GM18519 (cell line): ENCODE results near the gene NTM.
"Not testable (repeated sequence)": the region's sequence is repeated elsewhere in the genome, so short reads cannot be mapped to it uniquely, and the experiment has no call there.

Experiments
- ATAC-seq: cut with Tn5 transposase; IDR thresholded peaks from one replicate; pipeline ENCODE4 v1.9.1; 2021; ENCODE audit warnings: mild to moderate bottlenecking, moderate library complexity; ENCODE audit not compliant: unreplicated experiment, low FRiP score

Gene NTM

DNA sequence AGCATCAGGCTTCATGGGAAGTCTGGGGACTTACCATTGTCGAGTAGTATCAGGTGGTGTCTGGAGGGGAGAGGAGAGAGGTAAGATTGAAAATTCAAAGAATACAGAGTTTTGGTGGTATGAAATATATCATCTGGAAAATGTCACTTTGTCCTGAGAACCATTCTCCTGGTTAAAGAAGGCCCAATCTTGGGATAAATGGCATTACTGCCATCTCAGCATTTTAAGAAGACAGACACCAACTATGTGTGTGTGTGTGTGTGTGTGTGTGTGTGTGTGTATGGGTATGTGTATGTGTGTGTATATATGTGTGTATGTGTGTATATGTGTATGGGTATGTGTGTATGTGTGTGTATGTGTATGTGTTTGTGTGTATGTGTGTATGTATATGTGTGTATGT lies 673.3 kb downstream of the NTM start:
- ATAC-seq, result no peak

DNA sequence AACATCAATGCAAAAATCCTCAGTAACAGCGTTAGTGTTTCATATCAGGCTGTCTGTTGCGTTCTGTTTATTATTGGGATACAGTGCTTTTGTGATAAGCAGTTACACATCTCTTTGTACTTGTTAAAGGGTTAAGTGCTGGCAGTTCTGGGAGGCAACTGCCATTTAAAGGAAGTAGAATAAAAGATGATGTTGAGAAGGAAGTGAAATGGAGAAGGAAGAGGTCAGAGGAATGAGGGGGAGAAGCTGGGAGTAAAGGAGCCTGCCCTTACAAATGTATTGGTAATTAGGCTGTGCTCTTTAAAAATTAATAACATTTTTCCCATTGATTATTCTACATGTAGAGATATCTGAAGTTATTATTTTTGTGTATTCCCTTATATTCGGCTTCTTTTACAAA lies 674.7 kb downstream of the NTM start:
- ATAC-seq, result no peak

DNA sequence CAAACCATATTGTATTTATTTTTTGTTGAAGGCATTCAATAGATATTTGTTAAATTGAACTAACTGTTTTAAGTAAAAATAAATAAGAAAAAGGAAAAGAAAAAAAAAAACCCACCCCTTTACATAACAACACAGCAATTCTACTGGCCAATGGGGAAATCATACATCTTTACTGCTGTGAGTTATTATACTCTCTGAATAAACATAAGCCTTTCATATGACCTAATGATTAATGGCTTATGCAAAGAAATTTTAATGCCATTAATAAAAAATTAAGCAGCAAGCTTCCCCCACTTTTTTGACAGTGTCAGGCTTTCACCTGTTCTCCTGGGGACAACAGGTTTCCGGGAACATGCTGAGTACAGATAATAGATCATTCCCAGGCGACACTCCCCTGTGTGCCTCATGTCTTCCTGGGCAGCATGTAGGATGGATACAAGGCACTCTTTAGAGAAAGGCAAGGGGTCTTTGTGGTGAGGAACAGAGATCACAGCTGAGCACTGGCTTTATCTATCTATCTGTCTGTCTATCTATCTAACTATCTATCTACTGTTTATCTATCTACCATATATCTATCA lies 676.0 kb downstream of the NTM start:
- ATAC-seq, result no peak

GRCh38 chr11:132047167-132047566 lies 676.8 kb downstream of the NTM start:
- ATAC-seq, result no peak

GRCh38 chr11:132048040-132048439 lies 677.6 kb downstream of the NTM start:
- ATAC-seq, result no peak

- no peak for ATAC-seq
These were observed 678.8 kb downstream of the NTM start for GRCh38 chr11:132049205-132049604.

DNA sequence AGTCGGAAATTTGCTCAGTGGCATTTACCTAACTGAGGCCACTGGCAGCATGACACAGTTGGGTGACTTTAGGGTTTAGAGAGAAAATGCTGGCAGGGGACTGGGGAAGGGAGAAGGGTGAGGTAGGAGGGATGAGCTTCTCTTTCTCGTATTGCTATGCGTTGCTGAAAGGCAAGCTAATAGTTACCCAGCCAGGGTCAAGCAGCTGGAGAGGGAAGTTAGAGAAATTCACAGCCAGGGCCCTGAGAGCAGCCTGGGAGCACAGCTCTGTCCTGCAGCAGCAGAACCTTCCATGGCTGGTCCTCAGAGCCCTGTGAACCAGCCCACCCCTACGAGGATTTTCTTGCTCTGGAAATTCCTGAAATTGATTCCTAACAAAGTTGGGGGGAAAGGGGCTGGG lies 679.6 kb downstream of the NTM start:
- ATAC-seq, result no peak

DNA sequence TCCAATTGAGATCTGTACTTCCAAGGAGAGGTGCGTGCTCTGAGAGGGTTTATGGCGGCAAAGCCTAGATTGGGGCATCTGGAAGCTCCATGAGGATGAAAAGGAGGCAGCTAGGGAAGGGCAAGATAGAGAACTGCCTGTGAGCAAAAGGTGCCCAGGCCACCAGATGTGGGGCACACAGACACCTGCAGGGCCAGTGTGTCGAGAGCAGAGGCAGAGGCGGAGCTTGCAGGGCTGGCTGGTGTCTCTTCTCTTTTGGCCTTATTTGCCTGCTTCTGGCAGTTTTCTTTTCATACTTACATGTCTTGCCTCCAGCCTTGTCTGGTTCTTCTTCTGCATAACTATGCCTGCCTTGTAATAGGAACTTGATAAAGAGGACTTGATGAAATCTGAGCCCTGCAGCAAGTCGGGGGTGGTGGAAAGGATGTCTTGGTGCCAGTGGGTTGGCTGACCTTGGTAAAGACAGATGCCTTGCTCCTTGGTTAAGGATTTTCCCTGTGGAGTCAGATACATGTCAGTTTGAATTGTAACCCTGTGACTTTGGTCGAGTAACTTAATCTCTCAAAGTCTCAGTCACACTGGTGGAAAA lies 680.3 kb downstream of the NTM start:
- no peak for ATAC-seq

- no peak for ATAC-seq
These were observed 681.3 kb downstream of the NTM start for GRCh38 chr11:132051704-132052103.

DNA sequence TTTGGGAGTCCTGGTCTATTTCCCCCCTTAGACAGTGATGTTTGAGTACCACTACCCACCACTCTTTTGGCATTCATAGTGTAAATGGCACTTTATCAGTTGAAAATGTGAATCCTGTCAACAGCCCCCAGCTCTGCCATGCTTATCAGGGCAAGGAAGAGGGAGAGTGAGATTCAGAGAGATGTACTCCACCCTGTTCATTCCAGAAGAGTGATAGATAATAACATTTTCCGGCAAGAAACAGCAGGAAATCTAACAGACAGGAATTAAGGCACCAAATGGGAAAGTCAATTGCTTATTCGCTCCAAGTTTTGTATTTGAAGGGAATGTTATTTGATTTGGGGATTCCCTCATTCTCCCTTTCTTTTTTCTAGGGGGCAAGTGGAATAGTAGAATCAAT lies 681.9 kb downstream of the NTM start:
- ATAC-seq, result no peak

DNA sequence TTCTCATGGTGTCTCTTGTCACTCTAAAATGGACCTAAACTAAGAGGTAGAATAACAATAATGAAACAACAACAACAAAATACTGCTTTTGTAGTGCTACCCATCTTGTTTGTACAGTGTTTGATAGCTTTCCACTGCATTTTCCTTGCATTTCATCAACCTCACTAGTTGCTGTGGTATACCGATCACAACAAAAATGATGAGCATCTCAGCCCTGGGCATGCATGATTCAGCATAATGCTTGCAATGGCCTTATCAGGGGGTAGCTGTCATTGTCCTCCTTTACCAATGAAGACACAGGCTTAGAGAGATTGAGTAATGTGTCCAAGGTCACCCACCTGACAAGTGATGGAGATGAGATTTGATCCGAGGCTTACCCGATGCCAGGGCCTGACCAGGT lies 682.5 kb downstream of the NTM start:
- no peak for ATAC-seq

- ATAC-seq, result no peak
These were observed 684.4 kb downstream of the NTM start for GRCh38 chr11:132054822-132055221.

DNA sequence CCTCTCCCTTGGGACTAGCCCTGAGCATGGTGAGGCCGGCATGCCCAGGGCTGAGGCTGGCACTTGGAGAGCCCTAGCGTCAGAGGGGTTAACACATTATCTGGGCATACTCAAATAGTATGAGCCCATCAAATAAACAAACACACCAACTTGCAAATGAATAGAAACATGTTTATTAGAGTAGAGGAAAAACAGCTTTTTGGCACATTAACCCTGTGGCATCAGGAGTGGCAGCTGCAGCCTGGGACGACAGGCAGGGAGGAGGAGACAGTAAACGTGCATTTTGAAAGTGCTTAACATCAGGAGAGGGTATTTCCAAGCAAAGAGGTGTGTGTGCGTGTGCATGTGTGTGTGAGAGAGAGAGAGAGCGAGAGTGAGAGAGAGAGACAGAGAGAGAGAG lies 684.9 kb downstream of the NTM start:
- ATAC-seq, result no peak

DNA sequence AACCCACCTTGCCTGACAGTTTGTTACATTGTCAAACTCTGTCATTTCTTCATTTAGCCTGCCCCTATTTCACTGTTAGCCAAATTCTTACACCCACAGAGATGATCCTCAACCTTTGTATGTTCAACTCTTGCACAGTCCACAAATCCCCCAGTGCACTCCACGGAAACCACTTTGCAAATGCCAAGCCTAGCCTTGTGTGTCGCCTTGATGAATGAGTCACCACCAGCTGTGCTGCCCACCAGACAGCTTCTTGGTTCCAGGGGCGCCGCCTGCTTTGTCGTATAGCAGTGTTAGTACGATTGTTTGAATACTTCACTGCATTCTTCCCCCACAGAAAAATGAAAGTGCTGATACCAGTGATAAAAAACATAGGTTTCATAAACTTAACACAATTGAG lies 686.3 kb downstream of the NTM start:
- ATAC-seq, result no peak

- no peak for ATAC-seq
These were observed 686.9 kb downstream of the NTM start for GRCh38 chr11:132057266-132057665.

GRCh38 chr11:132058211-132058772 lies 687.9 kb downstream of the NTM start:
- no peak for ATAC-seq

DNA sequence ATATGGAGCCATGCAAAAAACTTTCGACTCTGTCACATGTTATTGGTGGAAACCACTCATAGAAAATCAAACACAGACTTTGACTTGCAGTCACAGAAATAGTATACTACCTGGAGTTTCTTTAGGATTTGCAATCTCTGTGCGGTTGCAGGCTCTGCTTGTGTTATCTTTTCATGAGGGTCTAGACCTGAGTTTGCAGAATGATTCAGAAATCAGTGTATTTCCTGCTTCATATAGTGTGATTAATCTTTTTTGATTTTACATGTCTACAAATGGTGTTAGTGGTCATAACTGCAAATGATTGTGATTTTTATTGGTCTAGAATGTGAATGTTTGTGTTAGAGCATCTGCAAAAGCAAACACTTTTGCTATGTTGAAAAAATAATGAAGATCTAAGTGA lies 690.2 kb downstream of the NTM start:
- no peak for ATAC-seq

GRCh38 chr11:132062031-132062430 lies 691.6 kb downstream of the NTM start:
- ATAC-seq, result no peak

GRCh38 chr11:132062541-132062940 lies 692.1 kb downstream of the NTM start:
- ATAC-seq, result no peak

GRCh38 chr11:132064987-132065620 lies 694.7 kb downstream of the NTM start:
- ATAC-seq, result no peak

DNA sequence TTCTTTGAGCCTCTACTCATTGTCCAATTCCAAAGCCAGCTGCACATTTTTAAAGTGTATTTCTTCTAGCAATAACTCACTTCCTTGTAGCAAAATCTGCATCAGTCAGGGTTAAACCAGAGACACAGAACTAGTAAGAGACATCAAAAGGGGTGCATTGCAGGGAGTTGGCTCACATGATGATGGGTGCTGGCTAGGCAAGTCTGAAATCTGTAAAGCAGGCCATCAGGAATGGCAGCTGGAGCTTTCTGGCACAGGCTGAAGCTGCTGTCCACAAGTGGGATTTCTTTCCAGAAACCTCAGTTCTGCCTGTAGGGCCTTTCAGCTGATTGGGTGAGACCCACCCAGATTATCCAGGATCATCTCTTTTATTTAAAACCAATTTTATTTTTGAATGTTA lies 698.1 kb downstream of the NTM start:
- ATAC-seq, result no peak

GRCh38 chr11:132069593-132069992 lies 699.2 kb downstream of the NTM start:
- not testable (repeated sequence) for ATAC-seq
